ENCODE data around the gene TTLL8.

DNA sequence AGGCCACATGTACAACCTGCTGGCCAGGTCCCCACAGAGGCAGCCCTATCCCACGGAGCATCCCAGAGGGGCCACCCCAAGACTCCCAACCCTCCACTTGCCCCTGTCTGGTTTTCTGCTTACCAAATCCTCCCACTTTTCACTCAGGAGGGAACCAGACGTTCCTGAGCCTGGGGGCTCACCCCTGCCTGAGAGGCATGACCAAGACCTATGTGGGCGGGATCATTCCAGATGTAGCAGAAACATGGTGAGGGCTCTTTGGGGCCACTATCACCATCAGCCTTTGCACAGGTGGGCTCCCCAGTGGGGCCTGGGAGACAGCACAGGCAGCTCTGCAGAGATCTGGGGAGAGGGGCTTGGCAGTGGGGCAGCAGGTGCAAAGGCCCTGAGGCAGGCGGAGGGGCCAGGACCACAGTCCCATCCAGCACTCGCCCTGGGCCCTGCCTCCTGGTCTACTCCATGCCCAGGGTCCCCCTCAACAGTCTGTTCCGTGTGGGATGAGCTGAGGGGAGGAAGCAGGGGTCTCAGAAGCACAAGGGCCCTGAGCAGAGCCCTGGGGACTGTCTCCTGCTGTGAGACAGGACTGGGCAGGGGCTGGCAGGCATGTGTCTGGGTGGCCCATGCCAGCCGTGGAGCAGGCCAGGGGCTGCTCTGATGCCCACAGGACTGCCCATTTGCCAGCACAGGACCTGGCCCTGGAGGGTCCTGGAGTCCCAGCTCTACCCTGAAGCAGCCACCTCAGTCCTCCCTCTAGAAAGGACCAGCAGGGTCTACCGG lies 88.2 kb downstream of the TTLL8 start:
- TF ChIP-seq, protein P1, sequence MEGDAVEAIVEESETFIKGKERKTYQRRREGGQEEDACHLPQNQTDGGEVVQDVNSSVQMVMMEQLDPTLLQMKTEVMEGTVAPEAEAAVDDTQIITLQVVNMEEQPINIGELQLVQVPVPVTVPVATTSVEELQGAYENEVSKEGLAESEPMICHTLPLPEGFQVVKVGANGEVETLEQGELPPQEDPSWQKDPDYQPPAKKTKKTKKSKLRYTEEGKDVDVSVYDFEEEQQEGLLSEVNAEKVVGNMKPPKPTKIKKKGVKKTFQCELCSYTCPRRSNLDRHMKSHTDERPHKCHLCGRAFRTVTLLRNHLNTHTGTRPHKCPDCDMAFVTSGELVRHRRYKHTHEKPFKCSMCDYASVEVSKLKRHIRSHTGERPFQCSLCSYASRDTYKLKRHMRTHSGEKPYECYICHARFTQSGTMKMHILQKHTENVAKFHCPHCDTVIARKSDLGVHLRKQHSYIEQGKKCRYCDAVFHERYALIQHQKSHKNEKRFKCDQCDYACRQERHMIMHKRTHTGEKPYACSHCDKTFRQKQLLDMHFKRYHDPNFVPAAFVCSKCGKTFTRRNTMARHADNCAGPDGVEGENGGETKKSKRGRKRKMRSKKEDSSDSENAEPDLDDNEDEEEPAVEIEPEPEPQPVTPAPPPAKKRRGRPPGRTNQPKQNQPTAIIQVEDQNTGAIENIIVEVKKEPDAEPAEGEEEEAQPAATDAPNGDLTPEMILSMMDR (conservative IDR thresholded peaks at IDR 0.05; ENCODE audit: low read length), result no peak
- TF ChIP-seq EZH2phosphoT487 (IDR thresholded peaks at IDR 0.05; ENCODE audit: borderline replicate concordance), result no peak

Data from Loucy (cell line).